Pulmonary artery endothelial cell (primary cell): ENCODE measurements around the gene SKA2. TPM values are rescaled to one million over a fixed set of nuclear protein-coding genes. Genes with fewer than 3 reads are reported as not detected.
A peak's percentile ranks its signal among the peaks of the same experiment; 100 is the strongest.
"Not testable (repeated sequence)": the region's sequence is repeated elsewhere in the genome, so short reads cannot be mapped to it uniquely, and the experiment has no call there.

ENCODE experiments used
- DNase-seq: peaks from one replicate; pipeline ENCODE4 v3.0.0-alpha.2; 2011; ENCODE audit warnings: low read depth, low spot score
- total RNA-seq: library from RNA; depleted of rRNA; stranded (reverse); fragments of >200 nt; gene quantifications from 2 replicates; pipeline ENCODE4 v1.2.3, GENCODE V29; 2014

SKA2 gene, protein sequence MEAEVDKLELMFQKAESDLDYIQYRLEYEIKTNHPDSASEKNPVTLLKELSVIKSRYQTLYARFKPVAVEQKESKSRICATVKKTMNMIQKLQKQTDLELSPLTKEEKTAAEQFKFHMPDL
- 50.2 and 83.2 TPM in 2 replicates for total RNA-seq

DNA sequence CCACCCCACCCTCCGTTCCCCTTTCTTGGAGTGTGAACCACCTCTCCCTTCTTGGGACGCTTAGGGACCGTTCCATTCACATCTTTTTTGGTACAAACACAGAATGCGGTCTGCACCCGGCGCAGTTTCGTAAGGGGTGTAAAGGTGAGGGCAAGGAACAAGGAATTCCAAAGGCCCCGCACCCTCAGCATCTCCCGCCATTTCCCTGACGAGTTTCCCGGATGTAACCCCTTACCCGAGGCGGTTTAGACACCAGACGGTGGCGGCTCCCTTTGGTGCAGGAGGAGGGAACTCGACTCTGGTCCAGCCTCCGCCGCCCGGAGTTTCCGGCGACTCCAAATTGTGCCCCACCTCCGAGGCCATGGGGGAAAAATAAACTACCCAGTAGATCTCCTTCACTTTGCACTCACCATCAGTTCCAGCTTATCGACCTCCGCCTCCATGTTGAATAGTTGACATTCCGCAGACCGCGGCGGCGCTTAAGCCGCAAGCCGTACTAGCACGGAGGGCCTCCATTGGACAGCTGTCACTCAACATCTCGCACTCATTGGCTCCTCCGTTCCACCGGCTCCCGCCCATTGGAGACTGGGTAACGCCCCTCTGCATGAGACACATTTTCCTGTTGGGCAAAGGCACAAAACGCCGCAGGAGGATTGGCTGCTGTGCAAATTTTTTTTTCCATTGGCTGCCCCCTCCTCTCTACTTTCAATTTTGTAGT lies at the start of gene SKA2:
Gene SKA2 (minus strand): TSS at position 466 of the 718 bp plus-strand sequence. CDS start 23 bp downstream, at position 443.
- no peak for DNase-seq

DNA sequence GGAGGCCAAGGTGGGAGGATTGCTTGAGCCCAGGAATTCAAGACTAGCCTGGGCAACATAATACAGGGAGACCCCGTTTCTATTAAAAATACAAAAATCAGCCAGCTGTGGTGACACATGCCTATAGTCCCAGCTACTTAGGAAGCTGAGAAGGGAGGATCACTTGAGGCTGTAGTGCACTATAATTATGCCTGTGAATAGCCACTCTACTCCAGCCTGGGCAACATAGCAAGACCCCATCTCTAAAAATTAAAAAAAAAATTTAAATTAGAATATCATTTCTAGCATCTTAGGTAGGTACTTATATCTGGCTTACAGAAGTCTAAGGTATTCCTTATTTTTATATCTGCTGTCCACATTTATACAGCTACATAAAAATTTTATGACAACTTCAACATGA lies 47.3 kb upstream of the SKA2 start:
- DNase-seq = no peak

DNA sequence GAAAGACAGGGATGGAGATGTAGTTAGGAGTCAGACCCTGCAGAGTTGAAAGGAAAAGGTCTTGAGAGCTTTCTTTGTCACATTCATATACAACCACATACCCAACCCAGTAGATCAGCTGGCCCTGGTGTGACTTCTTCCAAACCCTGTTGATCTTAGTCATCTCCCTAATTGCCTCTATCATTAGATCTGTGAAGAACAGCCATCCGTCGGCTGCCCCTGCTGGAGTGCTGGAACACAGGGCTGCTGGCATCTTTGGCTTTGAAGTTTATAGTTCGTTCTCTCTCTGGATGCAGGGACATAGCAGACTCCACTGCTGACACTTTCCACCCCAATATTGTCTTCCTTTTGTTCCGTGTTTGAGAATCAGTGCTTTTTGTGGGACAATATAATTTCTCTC lies 44.4 kb upstream of the SKA2 start:
- no peak for DNase-seq

DNA sequence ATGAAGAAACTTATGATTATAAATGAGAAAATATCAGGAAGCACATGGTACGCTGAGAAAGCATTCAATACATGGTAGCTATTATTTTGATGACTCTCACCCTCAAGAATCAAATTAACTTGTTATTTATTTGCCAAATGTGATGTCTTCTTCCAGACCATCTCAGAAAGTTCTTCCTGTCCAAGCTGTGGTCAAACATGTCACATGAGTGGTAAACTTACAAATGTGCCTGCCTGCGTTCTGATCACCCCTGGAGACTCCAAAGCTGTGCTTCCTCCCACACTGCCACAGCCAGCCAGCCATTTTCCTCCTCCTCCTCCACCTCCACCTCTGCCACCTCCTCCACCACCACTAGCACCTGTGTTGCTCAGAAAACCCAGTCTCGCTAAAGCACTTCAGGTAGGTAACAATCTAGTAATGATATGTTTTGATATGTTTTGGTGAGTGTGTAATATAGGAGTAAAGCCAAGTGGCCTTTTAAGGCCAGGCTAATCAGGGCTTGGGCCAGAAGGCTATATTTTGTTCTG lies 38.4 kb upstream of the SKA2 start:
- DNase-seq = no peak

DNA sequence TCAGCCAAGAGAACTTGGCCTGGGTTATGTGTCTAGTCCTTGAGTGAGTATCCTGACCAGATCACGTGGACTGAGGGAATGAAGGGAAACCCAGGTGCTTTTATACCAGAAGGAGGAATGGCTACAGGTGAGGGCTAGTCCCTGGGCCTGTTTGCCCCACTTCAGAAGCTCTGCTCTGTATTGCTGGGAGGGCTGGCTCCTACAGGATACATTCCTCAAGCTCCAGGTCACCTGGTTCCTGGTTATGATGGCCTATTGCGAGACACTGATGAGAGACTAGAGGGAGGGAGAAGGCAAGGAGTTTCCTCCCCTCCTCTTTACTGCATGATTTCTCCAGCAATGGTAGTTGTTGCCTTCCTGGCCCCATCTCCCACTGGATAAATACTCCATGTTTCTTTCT lies 35.8 kb upstream of the SKA2 start:
- DNase-seq = no peak

DNA sequence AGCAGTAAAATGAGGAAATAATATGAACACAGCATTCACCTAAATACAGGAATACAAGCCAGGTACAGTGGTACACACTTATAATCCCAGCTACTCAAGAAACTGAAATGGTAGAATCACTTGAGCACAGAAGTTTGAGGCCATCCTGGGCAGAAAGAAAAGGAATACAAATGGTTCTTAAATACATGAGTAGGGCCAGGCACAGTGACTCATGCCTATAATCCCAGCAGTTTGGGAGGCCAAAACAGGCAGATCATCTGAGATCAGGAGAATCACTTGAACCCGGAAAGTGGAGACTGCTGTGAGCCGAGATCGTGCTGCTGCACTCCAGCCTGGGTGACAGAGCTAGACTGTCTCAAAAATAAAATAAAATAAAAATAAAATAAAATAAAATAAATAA lies 31.9 kb upstream of the SKA2 start:
- DNase-seq = no peak

DNA sequence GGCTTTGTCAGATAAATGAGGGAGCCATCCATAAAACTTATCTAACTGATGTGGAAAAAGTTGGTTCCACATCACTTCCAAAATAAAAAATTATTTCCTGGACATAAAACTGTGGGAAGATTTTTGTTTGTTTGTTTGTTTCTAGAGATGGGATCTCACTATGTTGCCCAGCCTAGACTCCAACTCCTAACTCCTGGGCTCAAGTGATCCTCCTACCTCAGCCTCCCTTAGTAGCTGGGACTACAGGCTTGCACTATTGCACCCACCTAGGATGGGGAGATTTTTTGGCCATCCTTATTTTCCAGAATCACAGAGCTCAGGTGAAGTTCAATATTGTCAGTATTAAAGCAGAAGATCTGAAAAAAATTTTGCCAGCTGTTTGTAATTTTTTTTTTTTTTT lies 31.0 kb upstream of the SKA2 start:
- no peak for DNase-seq

DNA sequence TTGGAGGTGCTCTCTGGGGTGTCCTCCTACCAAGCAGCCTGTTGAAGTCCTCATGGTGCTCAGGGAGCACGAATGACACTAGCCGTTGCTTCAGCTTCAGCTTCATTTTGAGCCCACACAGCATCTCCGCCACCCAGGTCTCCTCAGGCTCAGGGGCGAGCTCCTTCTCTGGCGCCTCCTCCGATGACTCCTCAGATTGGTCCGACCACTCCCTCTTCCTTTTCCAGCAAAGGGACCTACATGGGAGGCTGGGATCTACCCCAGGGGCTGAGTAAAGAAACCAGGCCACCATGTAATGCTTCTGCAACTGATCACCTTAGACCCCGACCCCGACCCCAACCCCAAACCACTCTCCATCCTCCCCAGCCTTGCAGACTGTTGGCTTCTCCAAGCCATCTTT lies 26.5 kb upstream of the SKA2 start:
- no peak for DNase-seq

DNA sequence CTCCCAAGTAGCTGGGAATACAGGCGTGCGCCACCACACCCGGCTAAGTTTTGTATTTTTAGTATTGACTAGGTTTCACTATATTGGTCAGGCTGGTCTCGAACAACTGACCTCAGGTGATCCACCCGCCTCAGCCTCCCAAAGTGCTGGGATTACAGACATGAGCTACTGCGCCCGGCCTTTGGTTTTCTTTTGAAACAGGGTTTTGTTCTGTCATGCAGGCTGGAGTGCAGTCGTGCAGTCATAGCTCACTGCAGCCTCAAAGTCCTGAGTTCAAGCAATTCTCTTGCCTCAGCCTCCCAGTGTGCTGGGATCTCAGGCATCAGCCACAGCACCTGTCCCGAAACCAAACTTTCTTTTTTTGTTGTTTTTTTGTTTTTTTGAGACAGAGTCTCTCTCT lies 25.6 kb upstream of the SKA2 start:
- no peak for DNase-seq

DNA sequence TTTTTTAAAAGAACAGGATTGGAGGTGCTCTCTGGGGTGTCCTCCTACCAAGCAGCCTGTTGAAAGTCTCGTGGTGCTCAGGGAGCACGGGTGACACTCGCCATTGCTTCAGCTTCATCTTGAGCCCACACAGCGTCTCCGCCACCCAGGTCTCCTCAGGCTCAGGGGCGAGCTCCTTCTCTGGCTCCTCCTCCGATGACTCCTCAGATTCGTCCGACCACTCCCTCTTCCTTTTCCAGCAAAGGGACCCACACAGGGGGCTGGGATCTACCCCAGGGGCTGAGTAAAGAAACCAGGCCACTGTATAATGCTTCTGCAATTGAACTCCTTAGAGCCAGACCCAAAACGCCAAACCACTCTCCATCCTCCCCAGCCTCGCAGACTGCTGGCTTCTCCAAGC lies 24.6 kb upstream of the SKA2 start:
- not testable (repeated sequence) for DNase-seq

DNA sequence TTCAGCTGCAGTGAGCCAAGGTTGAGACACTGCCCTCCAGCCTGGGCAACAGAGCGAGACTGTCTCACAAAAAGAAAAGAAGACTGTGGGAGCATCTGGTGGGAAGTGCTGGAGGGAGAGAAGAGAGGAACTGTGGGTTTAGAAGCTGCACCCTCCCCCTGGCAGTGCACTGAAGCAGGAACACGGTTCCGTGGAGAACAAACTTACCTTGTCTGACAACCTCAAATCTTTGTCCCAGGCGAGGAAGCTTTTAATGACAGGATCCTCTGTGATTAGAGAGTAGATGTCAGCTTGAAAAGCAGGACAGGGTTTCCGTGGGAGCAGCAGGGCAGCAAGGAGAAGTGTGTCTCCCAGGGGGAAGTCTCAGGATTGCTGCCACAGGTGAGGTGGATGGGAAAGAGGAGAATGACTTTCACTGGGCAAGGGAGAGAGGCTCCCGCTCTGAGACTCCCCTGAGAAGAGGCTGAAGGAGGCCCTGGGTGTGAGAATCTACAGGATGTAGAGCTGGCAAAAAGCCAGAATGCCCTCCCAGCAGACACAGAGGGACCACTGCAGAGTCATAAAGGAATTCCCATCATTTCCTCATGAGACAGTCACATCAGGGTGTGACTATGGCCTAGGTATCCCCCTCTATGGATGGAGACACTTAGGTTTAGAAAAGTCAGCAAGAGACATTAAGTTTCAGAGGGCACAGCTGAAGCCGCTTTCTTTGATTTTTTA lies 23.4 kb upstream of the SKA2 start:
- no peak for DNase-seq

DNA sequence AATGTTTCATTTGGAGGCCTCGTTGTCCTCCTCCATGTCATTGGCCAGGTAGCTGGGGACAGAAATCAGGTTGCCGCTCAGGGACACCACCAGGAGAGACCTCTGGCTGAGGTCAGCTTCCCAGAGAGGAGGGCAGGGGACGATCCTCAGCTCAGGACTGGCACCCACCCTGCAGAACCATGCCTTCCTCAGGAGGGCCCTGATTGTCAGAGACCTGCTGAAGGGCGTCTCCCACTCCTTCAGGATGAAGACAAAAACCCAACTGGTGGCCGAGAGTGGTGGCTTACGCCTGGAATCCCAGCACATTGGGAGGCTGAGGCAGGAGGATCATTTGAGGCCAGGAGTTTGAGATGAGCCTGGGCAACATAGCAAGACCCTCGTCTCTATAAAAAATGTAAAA lies 20.1 kb upstream of the SKA2 start:
- DNase-seq = no peak

DNA sequence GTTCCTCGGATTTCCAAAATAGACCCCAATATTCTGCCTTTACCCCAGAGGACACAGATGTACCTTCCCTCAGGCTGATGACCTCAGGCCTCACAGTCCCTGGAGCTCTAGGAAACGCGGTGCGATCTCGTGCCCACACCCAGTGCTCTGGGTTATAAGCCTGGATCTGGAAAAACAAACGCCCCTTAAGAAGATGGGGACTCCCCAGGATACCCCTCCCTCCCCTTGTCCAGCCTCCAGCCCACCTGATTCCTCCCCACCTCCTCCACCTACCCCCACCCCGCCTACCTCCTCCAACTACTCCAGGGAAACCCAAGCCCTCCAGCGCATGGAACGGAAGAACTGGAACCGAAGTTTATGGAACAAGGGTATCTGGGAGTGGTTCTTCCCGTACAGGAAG lies 19.7 kb upstream of the SKA2 start:
- DNase-seq = no peak

DNA sequence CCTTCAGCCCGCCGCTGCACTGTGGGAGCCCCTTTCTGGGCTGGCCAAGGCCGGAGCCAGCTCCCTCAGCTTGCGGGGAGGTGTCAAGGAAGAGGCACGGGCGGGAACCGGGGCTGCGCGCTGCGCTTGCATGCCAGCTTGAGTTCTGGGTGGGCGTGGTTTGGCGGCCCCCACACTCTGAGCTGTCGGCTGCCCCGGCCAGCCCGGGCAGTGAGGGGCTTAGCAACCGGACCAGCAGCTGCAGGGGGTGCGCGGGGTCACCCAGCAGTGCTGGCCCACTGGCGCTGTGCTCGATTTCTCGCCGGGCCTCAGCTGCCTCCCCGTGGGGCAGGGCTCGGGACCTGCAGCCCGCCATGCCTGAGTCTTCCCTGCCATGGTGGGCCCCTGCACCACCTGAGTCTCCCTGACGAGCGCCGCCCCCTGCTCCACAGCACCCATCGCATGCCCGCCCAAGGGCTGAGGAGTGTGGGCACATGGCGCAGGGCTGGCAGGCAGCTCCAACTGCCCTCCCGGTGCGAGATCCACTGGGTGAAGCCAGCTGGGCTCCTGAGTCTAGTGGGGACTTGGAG lies 17.5 kb upstream of the SKA2 start:
- DNase-seq = no peak

DNA sequence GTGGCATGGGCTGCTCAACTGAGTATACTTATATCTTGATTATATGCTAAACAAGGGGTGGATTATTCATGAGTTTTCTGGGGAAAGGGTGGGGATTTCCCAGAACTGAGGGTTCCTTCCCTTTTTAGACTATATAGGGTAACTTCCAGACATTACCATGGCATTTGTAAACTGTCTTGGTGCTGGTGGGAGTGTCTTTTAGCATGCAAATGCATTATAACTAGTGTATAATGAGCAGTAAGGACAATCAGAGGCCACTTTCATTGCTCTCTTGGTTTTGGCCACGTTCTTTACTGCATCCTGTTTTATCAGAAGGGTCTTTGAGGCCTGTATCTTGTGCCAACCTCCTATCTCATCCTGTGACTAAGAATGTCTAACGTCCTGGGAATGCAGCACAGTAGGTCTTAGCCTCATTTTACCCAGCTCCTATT lies 12.6 kb upstream of the SKA2 start:
- DNase-seq = no peak

DNA sequence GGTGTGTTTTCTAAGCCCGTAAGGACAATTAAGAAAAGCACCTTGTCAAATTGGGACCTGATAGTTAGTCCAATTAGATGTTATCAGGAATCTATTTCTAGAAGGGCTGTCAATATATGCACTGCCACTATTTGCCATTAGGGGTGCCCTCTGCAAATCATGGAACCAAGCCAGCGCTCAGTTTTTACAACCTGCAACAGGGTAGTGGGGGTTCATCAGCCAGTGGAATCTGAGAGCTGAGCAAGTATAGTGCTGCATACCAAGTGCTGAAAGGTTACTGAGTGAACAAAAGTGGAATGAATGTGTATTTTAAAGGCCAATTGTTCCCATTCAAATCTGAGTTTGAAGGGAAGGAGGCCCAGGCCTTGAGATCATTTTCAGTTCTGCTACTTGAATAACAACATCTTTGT lies 11.0 kb upstream of the SKA2 start:
- no peak for DNase-seq

DNA sequence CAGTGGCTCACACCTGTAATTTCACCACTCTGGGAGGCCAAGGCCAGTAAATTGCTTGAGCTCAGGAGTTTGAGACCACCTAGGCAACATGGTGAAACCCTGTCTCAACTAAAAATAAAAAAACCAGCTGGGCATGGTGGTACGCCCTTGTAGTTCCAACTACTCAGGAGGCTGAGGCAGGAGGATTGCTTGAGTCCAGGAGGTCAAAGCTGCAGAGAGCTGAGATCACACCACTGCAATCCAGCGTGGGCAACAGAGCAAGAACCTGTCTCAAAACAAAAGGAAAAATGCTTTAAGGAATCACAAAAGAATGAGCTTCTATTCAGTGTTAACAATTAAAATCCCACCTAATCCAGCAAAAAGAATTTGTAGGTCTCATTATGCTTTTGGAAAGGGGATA lies 6.5 kb upstream of the SKA2 start:
- no peak for DNase-seq

DNA sequence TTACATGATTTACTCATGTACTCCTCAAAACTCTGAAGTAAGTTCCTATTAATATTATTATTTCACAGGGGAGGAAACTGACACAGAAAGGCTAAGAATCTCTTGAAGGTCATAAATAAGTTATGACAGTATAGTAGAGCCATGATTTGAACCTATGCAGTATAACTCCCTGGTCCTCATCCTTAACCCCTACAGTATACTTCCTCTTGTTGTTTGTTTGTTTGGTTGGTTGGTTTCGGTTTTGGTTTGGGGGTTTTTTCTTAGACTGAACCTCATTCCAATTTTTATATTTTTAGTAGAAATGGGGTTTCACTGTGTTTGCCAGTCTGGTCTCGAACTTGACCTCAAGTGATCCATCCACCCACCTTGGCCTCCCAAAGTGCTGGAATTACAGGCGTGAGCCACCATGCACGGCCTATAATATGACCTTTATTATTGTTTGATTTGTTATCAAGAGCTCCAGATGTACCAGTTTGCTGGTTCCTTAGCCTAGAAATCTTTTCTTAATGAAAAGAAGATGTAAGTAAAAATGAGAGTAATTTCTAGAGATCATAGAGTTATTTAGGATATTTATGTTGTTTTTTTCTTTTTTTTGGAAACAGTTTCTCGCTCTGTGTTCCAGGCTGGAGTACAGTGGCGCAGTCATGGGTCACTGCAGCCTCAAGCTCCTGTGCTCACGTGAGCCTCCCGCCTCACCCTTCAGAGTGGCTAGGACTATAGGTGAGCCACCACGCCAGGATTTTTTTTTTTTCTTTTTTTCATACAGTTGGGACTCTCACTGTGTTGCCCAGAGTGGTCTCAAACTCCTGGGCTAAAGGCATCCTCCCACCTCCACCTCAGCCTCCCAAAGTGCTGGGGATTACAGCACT lies 5.4 kb upstream of the SKA2 start:
- no peak for DNase-seq

DNA sequence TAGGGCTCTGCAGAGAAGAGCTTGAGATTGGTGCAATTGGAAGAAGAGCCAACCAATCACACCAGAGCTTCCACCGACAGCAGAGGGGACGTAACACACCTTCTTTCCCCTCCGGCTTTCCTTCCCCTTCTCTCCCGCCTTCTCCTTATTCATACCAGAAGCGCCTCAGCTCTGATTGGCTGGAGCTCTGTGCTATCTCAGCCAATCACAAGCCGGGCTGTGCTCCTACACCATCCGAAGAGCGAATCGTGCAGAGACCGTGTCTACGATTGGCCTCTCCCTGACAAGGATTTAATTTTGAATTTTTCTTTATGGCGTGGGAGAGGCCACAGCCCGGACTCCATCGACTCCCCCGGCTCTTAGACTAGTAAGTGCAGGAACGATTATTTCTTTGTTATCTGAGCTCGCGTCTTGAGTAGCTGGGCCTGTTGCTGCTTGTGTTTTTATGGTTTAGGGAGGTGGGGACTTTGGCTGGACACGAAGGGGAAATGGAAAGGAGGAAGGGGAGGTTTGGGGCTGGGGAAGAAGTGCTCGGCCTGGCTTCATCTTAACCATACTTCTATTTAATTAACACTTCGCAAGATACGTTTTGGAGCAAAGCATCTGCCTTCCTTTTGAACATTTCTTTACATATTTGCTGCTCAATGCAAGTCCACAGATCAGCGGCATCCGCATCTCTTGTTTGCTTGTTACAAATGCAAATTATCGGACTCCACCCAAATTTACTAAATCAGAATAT lies 622 bp upstream of the SKA2 start, which contains the start of gene PRR11:
Gene PRR11 (plus strand): TSS at position 308 of the 739 bp plus-strand sequence. CDS start 14,007 bp downstream, outside the sequence.
- peak; percentile 100 for DNase-seq

DNA sequence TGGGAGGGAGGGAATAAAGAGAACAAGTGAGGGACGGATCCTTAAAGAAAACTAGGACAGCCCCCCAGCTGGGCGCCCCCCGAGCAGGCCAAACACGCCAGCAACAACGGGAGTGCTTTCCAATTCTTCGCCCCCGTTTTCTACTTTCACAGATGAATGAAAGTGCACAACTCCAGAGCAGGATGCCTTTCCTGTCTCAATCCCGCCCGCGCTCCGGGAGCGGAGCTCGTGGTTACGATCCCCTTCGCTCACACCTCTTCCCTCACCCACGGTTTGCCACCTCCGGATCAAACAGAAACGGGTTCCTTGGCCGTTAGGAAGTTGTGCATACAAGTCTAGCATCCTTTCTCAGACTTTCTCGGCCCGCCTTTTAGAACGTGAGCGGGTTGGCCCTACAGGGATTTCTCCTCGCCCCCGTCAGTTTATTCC lies 680 bp downstream of the SKA2 start:
- DNase-seq = no peak
